ENCODE measurements around the gene SDF2L1.

The SDF2L1 gene

GRCh38 chr22:21679383-21679782, 37.3 kb downstream of the SDF2L1 start:
- Histone ChIP-seq H3K4me1 (ENCODE audit: control insufficient read depth, insufficient read depth, low read length) (no peaks in the 10 kb centered on the region), H3K4me3 (ENCODE audit: low read depth, low read length) (no peak overlapping the region), H3K9ac (ENCODE audit: low read depth, low read length) (no peak overlapping the region), H3K27me3 (ENCODE audit: control insufficient read depth, insufficient read depth, low read length) (no peaks in the 10 kb centered on the region), H3K36me3 (ENCODE audit: control insufficient read depth, insufficient read depth, low read length) (peaks cover 33% of the 10 kb centered on the region), H3K9me3 (ENCODE audit: control insufficient read depth, insufficient read depth, low read length) (no peaks in the 10 kb centered on the region)

GRCh38 chr22:21680830-21681565, 38.9 kb downstream of the SDF2L1 start:
- H3K9me3 ChIP-seq (ENCODE audit: control insufficient read depth, insufficient read depth, low read length): no peaks in the 10 kb centered on the region
- H3K4me1 ChIP-seq (ENCODE audit: control insufficient read depth, insufficient read depth, low read length): no peaks in the 10 kb centered on the region
- peaks cover 27% of the 10 kb centered on the region for H3K36me3 ChIP-seq (ENCODE audit: control insufficient read depth, insufficient read depth, low read length)
- H3K4me3 ChIP-seq (ENCODE audit: low read depth, low read length): no peak overlapping the region
- no peak overlapping the region for H3K9ac ChIP-seq (ENCODE audit: low read depth, low read length)
- no peaks in the 10 kb centered on the region for H3K27me3 ChIP-seq (ENCODE audit: control insufficient read depth, insufficient read depth, low read length)

- peaks cover 32% of the 10 kb centered on the region for H3K36me3 ChIP-seq (ENCODE audit: control insufficient read depth, insufficient read depth, low read length)
- no peak overlapping the region for H3K9ac ChIP-seq (ENCODE audit: low read depth, low read length)
- no peaks in the 10 kb centered on the region for H3K4me1 ChIP-seq (ENCODE audit: control insufficient read depth, insufficient read depth, low read length)
- H3K4me3 ChIP-seq (ENCODE audit: low read depth, low read length): no peak overlapping the region
- no peaks in the 10 kb centered on the region for H3K27me3 ChIP-seq (ENCODE audit: control insufficient read depth, insufficient read depth, low read length)
- no peaks in the 10 kb centered on the region for H3K9me3 ChIP-seq (ENCODE audit: control insufficient read depth, insufficient read depth, low read length)
These were observed 39.7 kb downstream of the SDF2L1 start for GRCh38 chr22:21681566-21682370.

- peaks cover 36% of the 10 kb centered on the region for H3K36me3 ChIP-seq (ENCODE audit: control insufficient read depth, insufficient read depth, low read length)
- H3K9me3 ChIP-seq (ENCODE audit: control insufficient read depth, insufficient read depth, low read length): no peaks in the 10 kb centered on the region
- no peaks in the 10 kb centered on the region for H3K27me3 ChIP-seq (ENCODE audit: control insufficient read depth, insufficient read depth, low read length)
- H3K4me1 ChIP-seq (ENCODE audit: control insufficient read depth, insufficient read depth, low read length): no peaks in the 10 kb centered on the region
- no peak overlapping the region for H3K4me3 ChIP-seq (ENCODE audit: low read depth, low read length)
- H3K9ac ChIP-seq (ENCODE audit: low read depth, low read length): no peak overlapping the region
These were observed 40.5 kb downstream of the SDF2L1 start for GRCh38 chr22:21682385-21683175.

- no peaks in the 10 kb centered on the region for H3K4me1 ChIP-seq (ENCODE audit: control insufficient read depth, insufficient read depth, low read length)
- H3K9ac ChIP-seq (ENCODE audit: low read depth, low read length): no peak overlapping the region
- H3K4me3 ChIP-seq (ENCODE audit: low read depth, low read length): no peak overlapping the region
- no peaks in the 10 kb centered on the region for H3K27me3 ChIP-seq (ENCODE audit: control insufficient read depth, insufficient read depth, low read length)
- peaks cover 42% of the 10 kb centered on the region for H3K36me3 ChIP-seq (ENCODE audit: control insufficient read depth, insufficient read depth, low read length)
- H3K9me3 ChIP-seq (ENCODE audit: control insufficient read depth, insufficient read depth, low read length): no peaks in the 10 kb centered on the region
These were observed 41.3 kb downstream of the SDF2L1 start for GRCh38 chr22:21683401-21683811.

GRCh38 chr22:21684492-21685163, 42.5 kb downstream of the SDF2L1 start:
- Histone ChIP-seq H3K4me3 (ENCODE audit: low read depth, low read length) (no peak overlapping the region), H3K9ac (ENCODE audit: low read depth, low read length) (no peak overlapping the region), H3K36me3 (ENCODE audit: control insufficient read depth, insufficient read depth, low read length) (peaks cover 43% of the 10 kb centered on the region), H3K4me1 (ENCODE audit: control insufficient read depth, insufficient read depth, low read length) (no peaks in the 10 kb centered on the region), H3K9me3 (ENCODE audit: control insufficient read depth, insufficient read depth, low read length) (no peaks in the 10 kb centered on the region), H3K27me3 (ENCODE audit: control insufficient read depth, insufficient read depth, low read length) (no peaks in the 10 kb centered on the region)

GRCh38 chr22:21685164-21685513, 43.0 kb downstream of the SDF2L1 start:
- Histone ChIP-seq H3K9ac (ENCODE audit: low read depth, low read length) (no peak overlapping the region), H3K27me3 (ENCODE audit: control insufficient read depth, insufficient read depth, low read length) (no peaks in the 10 kb centered on the region), H3K4me1 (ENCODE audit: control insufficient read depth, insufficient read depth, low read length) (no peaks in the 10 kb centered on the region), H3K4me3 (ENCODE audit: low read depth, low read length) (no peak overlapping the region), H3K9me3 (ENCODE audit: control insufficient read depth, insufficient read depth, low read length) (no peaks in the 10 kb centered on the region), H3K36me3 (ENCODE audit: control insufficient read depth, insufficient read depth, low read length) (peaks cover 44% of the 10 kb centered on the region)

GRCh38 chr22:21686193-21686608, 44.1 kb downstream of the SDF2L1 start:
- Histone ChIP-seq H3K9me3 (ENCODE audit: control insufficient read depth, insufficient read depth, low read length) (no peaks in the 10 kb centered on the region), H3K4me3 (ENCODE audit: low read depth, low read length) (no peak overlapping the region), H3K27me3 (ENCODE audit: control insufficient read depth, insufficient read depth, low read length) (no peaks in the 10 kb centered on the region), H3K9ac (ENCODE audit: low read depth, low read length) (no peak overlapping the region), H3K36me3 (ENCODE audit: control insufficient read depth, insufficient read depth, low read length) (peaks cover 45% of the 10 kb centered on the region), H3K4me1 (ENCODE audit: control insufficient read depth, insufficient read depth, low read length) (no peaks in the 10 kb centered on the region)

- no peak overlapping the region for H3K9ac ChIP-seq (ENCODE audit: low read depth, low read length)
- H3K27me3 ChIP-seq (ENCODE audit: control insufficient read depth, insufficient read depth, low read length): no peaks in the 10 kb centered on the region
- no peak overlapping the region for H3K4me3 ChIP-seq (ENCODE audit: low read depth, low read length)
- peaks cover 44% of the 10 kb centered on the region for H3K36me3 ChIP-seq (ENCODE audit: control insufficient read depth, insufficient read depth, low read length)
- H3K4me1 ChIP-seq (ENCODE audit: control insufficient read depth, insufficient read depth, low read length): no peaks in the 10 kb centered on the region
- H3K9me3 ChIP-seq (ENCODE audit: control insufficient read depth, insufficient read depth, low read length): no peaks in the 10 kb centered on the region
These were observed 44.7 kb downstream of the SDF2L1 start for GRCh38 chr22:21686634-21687393.

GRCh38 chr22:21687685-21688259, 45.7 kb downstream of the SDF2L1 start:
- H3K9me3 ChIP-seq (ENCODE audit: control insufficient read depth, insufficient read depth, low read length): no peaks in the 10 kb centered on the region
- no peaks in the 10 kb centered on the region for H3K4me1 ChIP-seq (ENCODE audit: control insufficient read depth, insufficient read depth, low read length)

More at GRCh38 chr22:21687685-21688259, 45.7 kb downstream of the SDF2L1 start:
- H3K9ac ChIP-seq (ENCODE audit: low read depth, low read length): no peak overlapping the region
- no peak overlapping the region for H3K4me3 ChIP-seq (ENCODE audit: low read depth, low read length)
- H3K36me3 ChIP-seq (ENCODE audit: control insufficient read depth, insufficient read depth, low read length): peaks cover 36% of the 10 kb centered on the region
- no peaks in the 10 kb centered on the region for H3K27me3 ChIP-seq (ENCODE audit: control insufficient read depth, insufficient read depth, low read length)

Measured in iPS-15b (cell line).